ENCODE data around the gene NSUN7. TPM values are rescaled to one million over a fixed set of nuclear protein-coding genes. Genes with fewer than 3 reads are reported as not detected.

NSUN7 gene
- total and polyA plus RNA-seq, 9 of the 15 experiments (the other 6 are each of a cell fraction or from before 2014, with no cell fraction given) = not detected

DNA sequence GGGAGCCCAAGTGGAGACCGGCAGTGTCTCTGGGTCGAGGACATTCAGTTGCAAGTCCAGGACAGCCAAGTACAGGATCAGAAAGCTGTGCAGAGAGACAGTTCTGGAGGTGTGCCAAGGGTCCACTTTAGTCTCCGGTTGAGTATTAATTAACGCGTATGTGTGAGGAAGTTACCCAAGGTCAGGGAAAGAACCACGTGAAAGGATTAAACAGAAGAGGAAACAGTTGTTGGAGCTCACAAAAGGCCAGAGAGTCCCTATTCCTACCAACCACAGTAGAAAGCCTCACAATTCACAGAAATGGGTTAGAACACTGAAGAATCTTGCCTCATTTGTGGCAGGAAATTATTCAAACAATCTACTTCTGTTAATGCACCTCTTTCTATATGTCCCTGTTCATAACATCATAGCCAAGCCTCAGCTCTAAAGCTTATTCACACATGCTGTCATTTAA, 17.9 kb upstream of the NSUN7 start:
- CTCF ChIA-PET (ENCODE audit: low intra/inter-chr PET ratio) = no interaction called here
- no peak for TF ChIP-seq TBL1XR1 (IDR thresholded peaks at IDR 0.05; ENCODE audit: low read length in 2 of 2)
- TF ChIP-seq ETV1 (tag; conservative IDR thresholded peaks at IDR 0.05; ENCODE audit: low read depth) = 0 out of 2 replicates have a peak, but pooled peaks have one; percentile 10
- 0 out of 2 replicates have a peak, but pooled peaks have one; percentile 32 for TF ChIP-seq ESRRA (IDR thresholded peaks at IDR 0.05; ENCODE audit: borderline replicate concordance, low read depth)
- TF ChIP-seq ZNF75A (CRISPR knock-in tag; IDR thresholded peaks at IDR 0.05) = no peak
- no peak for TF ChIP-seq OTX1 (CRISPR knock-in tag; IDR thresholded peaks at IDR 0.05)
- TF ChIP-seq SRSF1 (IDR thresholded peaks at IDR 0.05; ENCODE audit: low read depth, low read length) = no peak
- TF ChIP-seq L3MBTL2 (IDR thresholded peaks at IDR 0.05) = 0 out of 2 replicates have a peak, but pooled peaks have one; percentile 28
- no peak for TF ChIP-seq ZNF583 (CRISPR knock-in tag; IDR thresholded peaks at IDR 0.05)
- TF ChIP-seq MEF2D (tag; conservative IDR thresholded peaks at IDR 0.05; ENCODE audit: low read depth) = no peak
- TF ChIP-seq MYC (IDR thresholded peaks at IDR 0.05; ENCODE audit: low read depth, low read length) = no peak
- TF ChIP-seq MYC (CRISPR knock-in tag; IDR thresholded peaks at IDR 0.05; ENCODE audit: borderline replicate concordance, low read depth) = no peak
- TF ChIP-seq SAFB2 (IDR thresholded peaks at IDR 0.05; ENCODE audit: borderline replicate concordance, low read depth, low read length, severe bottlenecking) = no peak
- TF ChIP-seq RBM14 (IDR thresholded peaks at IDR 0.05; ENCODE audit: borderline replicate concordance, insufficient read depth, low read depth, low read length) = no peak
- TF ChIP-seq, protein P1, sequence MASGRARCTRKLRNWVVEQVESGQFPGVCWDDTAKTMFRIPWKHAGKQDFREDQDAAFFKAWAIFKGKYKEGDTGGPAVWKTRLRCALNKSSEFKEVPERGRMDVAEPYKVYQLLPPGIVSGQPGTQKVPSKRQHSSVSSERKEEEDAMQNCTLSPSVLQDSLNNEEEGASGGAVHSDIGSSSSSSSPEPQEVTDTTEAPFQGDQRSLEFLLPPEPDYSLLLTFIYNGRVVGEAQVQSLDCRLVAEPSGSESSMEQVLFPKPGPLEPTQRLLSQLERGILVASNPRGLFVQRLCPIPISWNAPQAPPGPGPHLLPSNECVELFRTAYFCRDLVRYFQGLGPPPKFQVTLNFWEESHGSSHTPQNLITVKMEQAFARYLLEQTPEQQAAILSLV (tag; IDR thresholded peaks at IDR 0.05) = no peak
- TF ChIP-seq BRCA1 (IDR thresholded peaks at IDR 0.05) = no peak
- no peak for TF ChIP-seq BRCA1 (CRISPR knock-in tag; IDR thresholded peaks at IDR 0.05)
- no peak for TF ChIP-seq DPF2 (IDR thresholded peaks at IDR 0.05)
- TF ChIP-seq NUFIP1 (IDR thresholded peaks at IDR 0.05; ENCODE audit: partially characterized antibody) = no peak
- no peak for TF ChIP-seq RERE (CRISPR knock-in tag; IDR thresholded peaks at IDR 0.05; ENCODE audit: borderline replicate concordance)

More for the DNA sequence above, 17.9 kb upstream of the NSUN7 start:
- H3K4me1 ChIP-seq (replicated peaks in 1 of 2; ENCODE audit: control insufficient read depth in 2 of 2, insufficient read depth in 2 of 2, low read length in 2 of 2) = no peaks in the 10 kb centered on the region
- no peak overlapping the region for H3K4me3 ChIP-seq
- H3K9ac ChIP-seq (ENCODE audit: insufficient read depth in 1 of 2, low read depth in 2 of 2, low read length in 2 of 2) = no peak overlapping the region
- H3K9me1 ChIP-seq (ENCODE audit: control insufficient read depth, insufficient read depth, low read length) = no peaks in the 10 kb centered on the region
- ATAC-seq (peak; percentile 35; the same call in 1 of the 3 replicates), FAIRE-seq (no peak), DNase-seq (ENCODE audit: extremely low read depth in 1 of 4, low spot score in 3 of 4) (no peak)
- peaks cover 3 to 4% of the 10 kb centered on the region in 2 experiments; a peak in 4 of 5 replicates for H3K27me3 ChIP-seq (ENCODE audit: control insufficient read depth in 2 of 2, insufficient read depth in 2 of 2, low read length in 2 of 2)
- no peaks in the 10 kb centered on the region for H3K79me2 ChIP-seq (ENCODE audit: control insufficient read depth, insufficient read depth, low read length)
- no peak overlapping the region for H3K27ac ChIP-seq (ENCODE audit: extremely low read depth, low read depth, low read length)
- in situ Hi-C loops (cut with MboI) (loop anchor here (10.0 kb wide), 1 partner anchor 173 kb away; no protein-coding TSS in a partner anchor), intact Hi-C loops (cut with micrococcal nuclease) (no loop called here)
- POLR2A ChIA-PET = interaction anchor here (0.6 kb wide), 1 partner anchor 92 kb away, joined by 3 read pairs; no protein-coding TSS in a partner anchor
- WGBS (ENCODE audit: insufficient coverage, low coverage, missing lambda C conversion rate) = 2% methylated on average over 6 of the region's 6 CpGs
- no peak overlapping the region for H3K4me2 ChIP-seq (ENCODE audit: insufficient read depth, low read length)
- no peaks in the 10 kb centered on the region for H4K20me1 ChIP-seq (replicated peaks; ENCODE audit: control insufficient read depth, insufficient read depth, low read length)
- BruUV-seq (replicated peaks) = no TSS peak
- H2AFZ ChIP-seq (ENCODE audit: low read depth, low read length) = no peak overlapping the region
- no peaks in the 10 kb centered on the region for H3K9me3 ChIP-seq (replicated peaks; ENCODE audit: control insufficient read depth, insufficient read depth, low read depth, low read length)
- H3K36me3 ChIP-seq (ENCODE audit: control insufficient read depth, insufficient read depth, low read length) = no peaks in the 10 kb centered on the region

All from K562 (cell line).